SU-DHL-6 (cell line): ENCODE measurements around the gene IRF7.

ENCODE experiments used
- H2AFZ ChIP-seq: fragments of 200-600 bp; sonication (generic); 2 replicates; pipeline ENCODE4 v1.6.1; 2014; ENCODE audit warnings: low read depth, mild to moderate bottlenecking, moderate library complexity, mixed read lengths, antibody characterized with exemption, low read length; ENCODE audit not compliant: severe bottlenecking
- H3F3A ChIP-seq: fragments of 200-600 bp; shearing (Covaris generic); 2 replicates; pipeline ENCODE4 v1.6.0; 2016; ENCODE audit warnings: antibody characterized with exemption, mild to moderate bottlenecking; ENCODE audit not compliant: insufficient read depth
- H3K27ac ChIP-seq: fragments of 200-600 bp; sonication (generic); 2 replicates; pipeline ENCODE4 v1.5.1; 2016; ENCODE audit warnings: low read depth, mild to moderate bottlenecking, low read length, moderate library complexity, mixed read lengths
- H3K27me3 ChIP-seq: fragments of 200-600 bp; sonication (generic), shearing (Covaris generic); 2 replicates; pipeline ENCODE4 v1.6.0; 2014; ENCODE audit warnings: mild to moderate bottlenecking, low read length
- H3K36me3 ChIP-seq: fragments of 200-600 bp; sonication (generic); 2 replicates; pipeline ENCODE4 v1.6.1; 2014; ENCODE audit warnings: mild to moderate bottlenecking, low read length, mixed read lengths
- H3K4me2 ChIP-seq: fragments of 300-600, 200-600 bp; shearing (Covaris generic), sonication (generic); 2 replicates; pipeline ENCODE4 v1.6.0; 2014; ENCODE audit warnings: low read length, low read depth, mild to moderate bottlenecking; ENCODE audit not compliant: poor library complexity, severe bottlenecking
- H3K4me3 ChIP-seq: fragments of 200-600 bp; sonication (generic); 2 replicates; pipeline ENCODE4 v1.5.1; 2014; ENCODE audit warnings: antibody characterized with exemption, low read length, mild to moderate bottlenecking, mixed read lengths; ENCODE audit not compliant: insufficient read depth, poor library complexity, severe bottlenecking
- H3K79me2 ChIP-seq: fragments of 200-600 bp; sonication (generic); 2 replicates; pipeline ENCODE4 v1.6.1; 2014; ENCODE audit warnings: mild to moderate bottlenecking, low read length, moderate library complexity; ENCODE audit not compliant: insufficient read depth
- H3K9ac ChIP-seq: fragments of 200-600 bp; sonication (generic); 2 replicates; pipeline ENCODE4 v1.7.0; 2014; ENCODE audit warnings: mild to moderate bottlenecking, low read length
- H3K9me2 ChIP-seq: fragments of 200-600 bp; sonication (generic); replicated peaks from 2 replicates; pipeline ENCODE4 v1.6.1; 2014; ENCODE audit warnings: low read length; ENCODE audit not compliant: insufficient read depth
- H3K9me3 ChIP-seq: fragments of 200-600 bp; sonication (generic); 2 replicates; pipeline ENCODE4 v1.6.1; 2014; ENCODE audit warnings: low read length, mixed read lengths; ENCODE audit not compliant: insufficient read depth
- H4K20me1 ChIP-seq: fragments of 200-600 bp; sonication (generic); 2 replicates; pipeline ENCODE4 v1.6.1; 2014; ENCODE audit warnings: low read depth, mild to moderate bottlenecking, antibody characterized with exemption, low read length, moderate library complexity, mixed read lengths
- CTCF ChIP-seq: fragments of 200-600 bp; sonication (generic); IDR thresholded peaks from one replicate; pipeline ENCODE4 v1.5.1; 2017; ENCODE audit warnings: antibody characterized with exemption, mild to moderate bottlenecking, low read length, moderate library complexity; ENCODE audit not compliant: insufficient read depth, poor library complexity, severe bottlenecking
- EZH2phosphoT487 ChIP-seq: fragments of 200-600 bp; sonication (generic), shearing (Covaris generic); conservative IDR thresholded peaks from 2 replicates; pipeline ENCODE4 v1.6.1; 2018; ENCODE audit warnings: mild to moderate bottlenecking, antibody characterized with exemption, low read length, moderate library complexity, mixed read lengths

The IRF7 gene

GRCh38 chr11:619628-620050, 3.9 kb upstream of the IRF7 start:
- no peaks in the 10 kb centered on the region for H4K20me1 ChIP-seq
- no peak for TF ChIP-seq EZH2phosphoT487
- TF ChIP-seq CTCF = no peak
- H2AFZ ChIP-seq = no peak overlapping the region
- H3K9me2 ChIP-seq = no peaks in the 10 kb centered on the region
- no peak overlapping the region for H3K4me3 ChIP-seq
- H3K9ac ChIP-seq = no peak overlapping the region
- no peaks in the 10 kb centered on the region for H3K79me2 ChIP-seq
- H3K27ac ChIP-seq = no peak overlapping the region
- H3K4me2 ChIP-seq = no peak overlapping the region
- H3K36me3 ChIP-seq = no peaks in the 10 kb centered on the region
- H3K27me3 ChIP-seq = no peaks in the 10 kb centered on the region
- H3F3A ChIP-seq = 0 out of 2 replicates have a peak, but pooled peaks cover 3% of the 10 kb centered on the region
- H3K9me3 ChIP-seq = no peaks in the 10 kb centered on the region

- Histone ChIP-seq H3K9me2 (no peaks in the 10 kb centered on the region), H3K4me2 (no peak overlapping the region), H3K27me3 (no peaks in the 10 kb centered on the region), H3K9me3 (no peaks in the 10 kb centered on the region), H3K36me3 (no peaks in the 10 kb centered on the region), H2AFZ (no peak overlapping the region), H4K20me1 (no peaks in the 10 kb centered on the region; the same call in 1 of the 2 replicates), H3K79me2 (no peaks in the 10 kb centered on the region), H3K9ac (no peak overlapping the region), H3F3A (0 out of 2 replicates have a peak, but pooled peaks cover 3% of the 10 kb centered on the region), H3K27ac (no peak overlapping the region), H3K4me3 (no peak overlapping the region)
- TF ChIP-seq EZH2phosphoT487 (no peak), CTCF (no peak)
Measured at GRCh38 chr11:618856-619627, 3.3 kb upstream of the IRF7 start.

GRCh38 chr11:617912-618682, 2.3 kb upstream of the IRF7 start:
- H3K9ac ChIP-seq = no peak overlapping the region
- no peaks in the 10 kb centered on the region for H3K36me3 ChIP-seq
- H3K27me3 ChIP-seq = no peaks in the 10 kb centered on the region
- H3K4me2 ChIP-seq = no peak overlapping the region
- no peaks in the 10 kb centered on the region for H3K9me3 ChIP-seq
- H3K4me3 ChIP-seq = no peak overlapping the region
- H2AFZ ChIP-seq = no peak overlapping the region
- H3F3A ChIP-seq = 0 out of 2 replicates have a peak, but pooled peaks cover 3% of the 10 kb centered on the region
- TF ChIP-seq EZH2phosphoT487 (no peak), CTCF (no peak)
- H3K79me2 ChIP-seq = no peaks in the 10 kb centered on the region
- H3K27ac ChIP-seq = no peak overlapping the region
- H4K20me1 ChIP-seq = no peaks in the 10 kb centered on the region; the same call in 1 of the 2 replicates
- no peaks in the 10 kb centered on the region for H3K9me2 ChIP-seq
